GM18861 (cell line): ENCODE data around the gene TAF11L9.
"Not testable (repeated sequence)": the region's sequence is repeated elsewhere in the genome, so short reads cannot be mapped to it uniquely, and the experiment has no call there.

ENCODE experiments used
- ATAC-seq: cut with Tn5 transposase; IDR thresholded peaks from one replicate; pipeline ENCODE4 v1.9.1; 2021; ENCODE audit not compliant: unreplicated experiment

TAF11L9 gene

DNA sequence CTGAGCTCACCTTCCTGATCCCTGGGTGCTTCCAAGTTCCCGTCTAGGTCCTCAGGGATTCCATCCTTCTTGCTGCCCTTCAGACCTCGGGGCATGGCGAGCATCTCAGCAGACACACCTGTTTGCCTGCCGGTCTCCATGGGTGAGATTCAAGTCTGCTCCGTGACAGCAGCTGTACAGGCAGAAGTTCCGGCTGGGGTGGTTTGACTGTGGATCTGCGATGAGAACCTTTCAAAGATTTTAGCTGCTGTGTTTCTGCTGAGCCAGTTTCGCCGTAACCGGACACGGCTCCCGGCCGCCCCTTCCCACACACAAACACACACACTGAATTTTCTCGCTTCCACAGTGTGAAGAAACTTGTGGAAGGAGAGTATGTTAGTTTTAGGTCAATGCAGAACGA lies at the start of gene TAF11L9:
Gene TAF11L9 (minus strand): TSS at position 140 of the 400 bp plus-strand sequence.
- not testable (repeated sequence) for ATAC-seq

DNA sequence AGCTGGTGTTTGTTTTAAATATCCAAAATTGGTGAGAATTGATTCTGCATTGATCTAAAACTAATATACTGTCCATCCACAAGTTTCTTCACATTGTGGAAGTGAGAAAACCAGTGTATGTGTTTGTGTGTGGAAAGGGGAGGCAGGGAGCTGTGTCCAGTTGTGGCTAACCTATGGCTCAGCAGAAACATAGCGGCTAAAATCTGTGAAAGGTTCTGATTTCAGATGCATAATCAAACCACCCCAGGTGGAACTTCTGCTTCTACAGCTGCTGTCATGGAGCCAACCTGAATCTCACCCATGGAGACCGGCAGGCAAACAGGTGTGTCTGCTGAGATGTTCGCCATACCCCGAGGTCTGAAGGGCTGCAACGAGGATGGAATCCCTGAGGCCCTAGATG lies 40.0 kb upstream of the TAF11L9 start, which contains the start of gene TAF11L14:
Gene TAF11L14 (plus strand): TSS at position 301 of the 400 bp plus-strand sequence.
- ATAC-seq, result no peak

DNA sequence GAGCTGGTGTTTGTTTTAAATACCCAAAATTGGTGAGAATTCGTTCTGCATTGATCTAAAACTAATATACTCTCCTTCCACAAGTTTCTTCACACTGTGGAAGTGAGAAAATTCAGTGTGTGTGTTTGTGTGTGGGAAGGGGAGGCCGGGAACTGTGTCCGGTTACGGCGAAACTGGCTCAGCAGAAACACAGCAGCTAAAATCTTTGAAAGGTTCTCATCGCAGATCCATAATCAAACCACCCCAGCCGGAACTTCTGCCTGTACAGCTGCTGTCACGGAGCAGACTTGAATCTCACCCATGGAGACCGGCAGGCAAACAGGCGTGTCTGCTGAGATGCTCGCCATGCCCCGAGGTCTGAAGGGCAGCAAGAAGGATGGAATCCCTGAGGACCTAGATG lies 37.6 kb upstream of the TAF11L9 start, which contains the start of gene TAF11L13:
Gene TAF11L13 (plus strand): TSS at position 301 of the 400 bp plus-strand sequence.
- not testable (repeated sequence) for ATAC-seq

DNA sequence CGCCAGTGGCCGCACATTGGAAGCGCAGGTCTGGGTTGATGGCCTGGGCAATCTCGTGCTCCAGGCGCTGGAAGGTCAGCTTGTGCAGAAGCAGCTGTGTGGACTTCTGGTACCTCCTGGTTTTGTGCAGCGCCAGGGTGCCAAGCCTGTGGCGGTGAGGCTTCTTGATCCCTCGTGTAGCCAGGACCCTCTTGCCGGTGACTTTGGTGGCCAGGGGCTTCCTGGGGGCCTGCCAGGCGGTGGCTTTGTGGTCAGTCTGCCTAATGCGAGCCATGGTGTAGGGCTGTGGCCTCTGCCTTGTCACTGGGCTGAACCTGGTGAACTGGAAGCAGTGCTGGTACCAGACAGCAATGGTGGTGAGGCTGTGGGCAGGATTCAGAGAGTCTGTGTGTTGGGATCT lies 31.5 kb upstream of the TAF11L9 start:
- no peak for ATAC-seq

DNA sequence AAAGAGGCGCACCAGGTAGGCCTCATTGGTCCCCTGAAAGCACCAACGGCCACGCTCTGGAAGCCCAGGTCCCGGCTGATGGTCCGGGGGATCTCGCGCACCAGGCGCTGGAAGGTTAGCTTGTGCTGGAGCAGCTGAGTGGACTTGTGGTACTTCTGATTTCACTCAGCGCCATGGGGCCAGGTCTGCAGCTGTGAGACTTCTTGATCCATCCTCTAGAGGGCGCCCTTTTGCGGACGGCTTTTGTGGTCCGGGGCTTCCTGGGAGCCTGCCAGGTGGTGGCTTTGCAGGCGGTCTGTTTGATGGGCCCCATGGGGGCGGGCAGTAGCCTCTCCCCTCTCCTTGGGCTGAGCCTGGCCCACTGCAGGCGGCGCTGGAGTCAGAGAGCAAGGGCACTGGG lies 26.4 kb upstream of the TAF11L9 start:
- ATAC-seq, result no peak

DNA sequence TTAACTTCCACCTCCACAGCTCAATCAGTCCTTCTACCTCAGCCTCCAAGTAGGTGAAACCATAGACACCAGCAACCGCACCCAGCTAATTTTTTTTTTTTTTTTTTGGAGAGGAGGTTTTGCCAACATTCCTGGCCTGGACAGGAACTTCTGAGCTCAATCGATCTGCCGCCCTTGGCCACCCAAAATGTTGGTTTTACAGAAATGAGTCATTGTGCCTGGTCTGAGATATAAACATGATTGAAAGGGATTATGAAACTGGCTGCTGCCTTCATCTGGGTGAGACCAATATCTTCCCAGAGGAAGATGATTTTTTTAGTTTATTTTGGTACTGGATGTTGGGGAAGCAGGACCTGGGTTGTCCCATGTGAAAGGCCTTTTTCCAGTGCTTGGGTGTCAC lies 25.2 kb upstream of the TAF11L9 start:
- ATAC-seq, result no peak

DNA sequence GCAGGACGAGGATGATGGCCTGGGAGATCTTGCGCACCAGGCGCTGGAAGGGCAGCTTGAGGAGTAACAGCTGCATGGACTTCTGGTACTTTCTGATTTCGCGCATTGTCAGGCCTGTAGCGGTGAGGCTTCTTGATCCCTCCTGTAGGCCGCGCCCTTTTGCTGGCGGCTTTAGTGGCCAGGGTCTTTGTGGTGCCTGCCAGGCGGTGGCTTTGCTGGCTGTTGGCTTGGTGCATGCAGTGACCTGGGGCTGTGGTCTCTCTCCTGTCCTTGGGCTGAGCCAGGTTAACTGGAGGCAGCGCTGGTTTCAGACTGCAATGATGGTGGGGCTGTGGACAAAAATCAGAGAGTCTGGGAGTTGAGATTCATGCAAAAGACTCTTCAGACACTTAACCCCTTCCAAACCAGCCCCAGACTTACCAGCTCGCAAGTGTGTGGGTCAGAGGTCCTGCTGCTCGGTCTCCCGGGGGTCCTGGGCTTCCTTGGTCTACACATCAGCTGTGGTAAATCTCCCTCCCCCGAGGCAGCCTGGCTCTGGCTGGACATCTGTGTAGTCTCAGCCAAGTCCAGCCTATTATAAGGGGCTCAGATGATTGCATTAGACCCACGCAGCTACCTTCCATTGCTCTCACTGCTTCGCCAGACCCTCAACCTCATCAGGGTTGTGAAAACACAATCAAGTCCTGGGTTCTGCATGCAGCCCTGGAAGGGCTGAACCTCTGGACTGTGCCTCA lies 20.8 kb upstream of the TAF11L9 start:
- no peak for ATAC-seq

DNA sequence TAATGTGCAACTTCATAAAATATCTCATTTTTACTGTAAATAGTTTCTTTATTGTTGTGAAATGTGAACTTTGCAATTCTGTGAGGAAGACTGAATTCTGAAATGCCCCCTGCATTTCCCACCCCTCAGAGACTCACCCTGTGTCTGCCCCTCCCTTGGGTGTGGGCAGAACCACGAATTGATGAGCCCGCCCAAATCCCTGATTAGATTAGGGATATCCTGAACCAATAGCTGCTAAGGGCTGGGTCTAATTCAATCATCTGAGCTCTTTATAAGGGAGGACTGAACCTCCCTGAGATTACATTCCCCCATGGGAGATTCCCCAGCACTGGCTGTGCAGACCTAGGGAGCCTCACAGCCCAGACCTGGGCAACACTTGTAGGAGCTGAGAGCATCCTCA lies 15.9 kb upstream of the TAF11L9 start, which contains the start of gene TAF11L12:
Gene TAF11L12 (plus strand): TSS at position 301 of the 400 bp plus-strand sequence.
- ATAC-seq, result not testable (repeated sequence)

DNA sequence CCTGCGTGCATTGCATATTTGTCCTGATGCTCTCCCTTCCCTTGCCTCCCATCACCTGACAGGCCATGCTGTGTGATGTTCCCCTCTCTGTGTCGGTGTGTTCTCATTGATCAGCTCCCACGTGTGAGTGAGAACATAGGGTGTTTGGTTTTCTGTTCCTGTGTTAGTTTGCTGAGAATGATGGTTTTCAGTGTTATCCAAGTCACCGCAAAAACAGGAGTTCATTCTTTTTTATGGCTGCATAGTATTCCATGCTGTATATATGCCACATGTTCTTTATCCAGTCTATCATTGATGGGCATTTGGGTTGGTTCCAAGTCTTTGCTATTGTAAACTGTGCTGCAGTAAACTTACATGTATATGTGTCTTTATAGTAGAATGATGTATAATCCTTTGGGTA lies 13.3 kb upstream of the TAF11L9 start:
- ATAC-seq, result not testable (repeated sequence)

DNA sequence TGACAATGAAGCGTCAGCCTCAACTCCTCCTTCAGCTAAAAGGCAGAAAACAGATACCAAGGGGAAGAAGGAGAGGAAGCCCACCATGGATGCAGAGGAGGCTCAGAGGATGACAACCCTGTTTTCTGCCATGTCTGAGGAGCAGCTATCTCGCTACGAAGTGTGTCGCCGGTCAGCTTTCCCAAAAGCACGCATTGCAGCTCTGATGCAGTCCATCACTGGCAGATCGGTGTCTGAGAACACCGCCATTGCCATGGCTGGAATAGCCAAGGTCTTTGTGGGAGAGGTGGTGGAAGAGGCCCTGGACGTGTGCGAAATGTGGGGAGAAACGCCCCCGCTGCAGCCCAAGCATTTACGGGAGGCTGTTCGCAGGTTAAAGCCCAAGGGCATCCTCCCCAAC lies 10.8 kb upstream of the TAF11L9 start:
- ATAC-seq, result no peak

DNA sequence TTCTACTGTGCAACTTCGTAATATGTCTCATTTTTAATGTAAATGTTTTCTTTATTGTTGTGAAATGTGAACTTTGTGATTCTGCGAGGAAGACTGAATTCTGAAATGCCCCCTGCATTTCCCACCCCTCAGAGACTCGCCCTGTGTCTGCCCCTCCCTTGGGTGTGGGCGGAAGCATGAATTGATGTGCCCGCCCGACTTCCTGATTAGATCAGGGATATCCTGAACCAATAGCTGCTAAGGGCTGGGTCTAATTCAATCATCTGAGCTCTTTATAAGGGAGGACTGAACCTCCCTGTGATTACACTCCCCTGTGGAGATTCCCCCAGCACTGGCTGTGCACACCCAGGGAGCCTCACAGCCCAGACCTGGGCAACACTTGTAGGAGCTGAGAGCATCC lies 9.7 kb upstream of the TAF11L9 start, which contains the start of gene TAF11L11:
Gene TAF11L11 (plus strand): TSS at position 304 of the 400 bp plus-strand sequence.
- not testable (repeated sequence) for ATAC-seq

DNA sequence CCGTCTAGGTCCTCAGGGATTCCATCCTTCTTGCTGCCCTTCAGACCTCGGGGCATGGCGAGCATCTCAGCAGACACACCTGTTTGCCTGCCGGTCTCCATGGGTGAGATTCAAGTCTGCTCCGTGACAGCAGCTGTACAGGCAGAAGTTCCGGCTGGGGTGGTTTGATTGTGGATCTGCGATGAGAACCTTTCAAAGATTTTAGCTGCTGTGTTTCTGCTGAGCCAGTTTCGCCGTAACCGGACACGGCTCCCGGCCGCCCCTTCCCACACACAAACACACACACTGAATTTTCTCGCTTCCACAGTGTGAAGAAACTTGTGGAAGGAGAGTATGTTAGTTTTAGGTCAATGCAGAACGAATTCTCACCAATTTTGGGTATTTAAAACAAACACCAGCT lies 3.5 kb upstream of the TAF11L9 start, which contains the start of gene TAF11L10:
Gene TAF11L10 (minus strand): TSS at position 101 of the 400 bp plus-strand sequence.
- ATAC-seq, result not testable (repeated sequence)

DNA sequence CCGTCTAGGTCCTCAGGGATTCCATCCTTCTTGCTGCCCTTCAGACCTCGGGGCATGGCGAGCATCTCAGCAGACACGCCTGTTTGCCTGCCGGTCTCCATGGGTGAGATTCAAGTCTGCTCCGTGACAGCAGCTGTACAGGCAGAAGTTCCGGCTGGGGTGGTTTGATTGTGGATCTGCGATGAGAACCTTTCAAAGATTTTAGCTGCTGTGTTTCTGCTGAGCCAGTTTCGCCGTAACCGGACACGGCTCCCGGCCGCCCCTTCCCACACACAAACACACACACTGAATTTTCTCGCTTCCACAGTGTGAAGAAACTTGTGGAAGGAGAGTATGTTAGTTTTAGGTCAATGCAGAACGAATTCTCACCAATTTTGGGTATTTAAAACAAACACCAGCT lies 3.3 kb downstream of the TAF11L9 start, which contains the start of gene TAF11L8:
Gene TAF11L8 (minus strand): TSS at position 101 of the 400 bp plus-strand sequence.
- not testable (repeated sequence) for ATAC-seq

DNA sequence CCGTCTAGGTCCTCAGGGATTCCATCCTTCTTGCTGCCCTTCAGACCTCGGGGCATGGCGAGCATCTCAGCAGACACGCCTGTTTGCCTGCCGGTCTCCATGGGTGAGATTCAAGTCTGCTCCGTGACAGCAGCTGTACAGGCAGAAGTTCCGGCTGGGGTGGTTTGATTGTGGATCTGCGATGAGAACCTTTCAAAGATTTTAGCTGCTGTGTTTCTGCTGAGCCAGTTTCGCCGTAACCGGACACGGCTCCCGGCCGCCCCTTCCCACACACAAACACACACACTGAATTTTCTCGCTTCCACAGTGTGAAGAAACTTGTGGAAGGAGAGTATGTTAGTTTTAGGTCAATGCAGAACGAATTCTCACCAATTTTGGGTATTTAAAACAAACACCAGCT lies 8.5 kb downstream of the TAF11L9 start, which contains the start of gene TAF11L7:
Gene TAF11L7 (minus strand): TSS at position 101 of the 400 bp plus-strand sequence.
- not testable (repeated sequence) for ATAC-seq
